Spleen (tissue), 7 donors: ENCODE measurements around the gene ZNF335.

Experiments
- POLR2A ChIP-seq, 3 donors: fragments of 450-650 bp; IDR thresholded peaks; one replicate each; pipeline ENCODE4 v1.5.1; 2017; ENCODE audit warnings: antibody characterized with exemption in 3 of 3, mild to moderate bottlenecking in 1 of 3
- POLR2AphosphoS5 ChIP-seq, 3 donors: sonication (generic); formaldehyde crosslinking; IDR thresholded peaks; one replicate each; pipeline ENCODE4 v1.5.1; 2017; ENCODE audit warnings: antibody characterized with exemption in 3 of 3
- TF ChIP-seq, protein P1 (sequence below), 11 experiments: fragments of 200-600 bp in 7 of 11; fragments of 450-650 bp in 4 of 11; sonication (generic) in 4 of 11; IDR thresholded peaks in 8 of 11; conservative IDR thresholded peaks in 3 of 11; 1 replicate in 7 of 11; 2 replicates in 4 of 11; pipeline versions ENCODE4 v1.4.0 to v1.8.0; 2016 to 2021; ENCODE audit warnings: antibody characterized with exemption in 11 of 11, inconsistent platforms in 4 of 11, mild to moderate bottlenecking in 1 of 11
- donor health status: DM: no; HTN: no; CAD: no; lungs with moderate emphysema.
- donor health status: DM: no; HTN: no; CAD: no.
- donor health status: DM: no; HTN: no; CAD: no.

DNA sequence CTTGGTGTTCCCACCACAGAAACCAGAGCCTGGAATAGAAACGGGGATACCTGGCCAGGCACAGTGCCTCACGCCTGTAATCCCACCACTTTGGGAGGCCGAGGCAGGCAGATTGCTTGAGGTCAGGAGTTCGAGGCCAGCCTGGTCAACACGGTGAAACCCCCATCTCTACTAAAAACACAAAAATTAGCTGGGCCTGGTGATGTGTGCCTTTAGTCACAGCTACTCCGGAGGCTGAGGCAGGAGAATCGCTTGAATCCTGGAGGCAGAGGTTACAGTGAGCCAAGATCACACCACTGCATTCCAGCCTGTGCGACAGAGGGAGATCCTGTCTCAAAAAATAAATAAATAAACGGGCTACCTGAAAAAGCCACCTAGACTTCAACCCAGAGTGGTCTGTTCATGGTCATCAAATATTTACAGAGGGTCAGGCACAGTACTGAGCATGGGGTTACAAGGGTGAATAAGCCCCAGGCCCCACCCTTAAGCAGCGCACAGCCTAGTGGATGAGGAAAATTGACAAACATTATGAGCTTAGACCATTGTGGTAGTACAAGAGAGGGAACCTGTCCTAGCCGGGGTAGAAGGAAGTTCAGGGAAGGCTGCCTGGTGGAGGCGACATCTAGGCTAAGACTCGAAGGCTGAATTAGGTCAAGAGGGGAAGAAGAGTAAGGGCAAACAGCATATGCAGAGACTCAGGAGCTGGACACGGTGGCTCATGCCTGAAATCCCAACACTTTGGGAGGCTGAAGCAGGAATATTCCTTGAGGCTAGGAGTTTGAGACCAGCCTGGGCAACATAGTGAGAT, 44.7 kb downstream of the ZNF335 start:
- TF ChIP-seq, protein P1, sequence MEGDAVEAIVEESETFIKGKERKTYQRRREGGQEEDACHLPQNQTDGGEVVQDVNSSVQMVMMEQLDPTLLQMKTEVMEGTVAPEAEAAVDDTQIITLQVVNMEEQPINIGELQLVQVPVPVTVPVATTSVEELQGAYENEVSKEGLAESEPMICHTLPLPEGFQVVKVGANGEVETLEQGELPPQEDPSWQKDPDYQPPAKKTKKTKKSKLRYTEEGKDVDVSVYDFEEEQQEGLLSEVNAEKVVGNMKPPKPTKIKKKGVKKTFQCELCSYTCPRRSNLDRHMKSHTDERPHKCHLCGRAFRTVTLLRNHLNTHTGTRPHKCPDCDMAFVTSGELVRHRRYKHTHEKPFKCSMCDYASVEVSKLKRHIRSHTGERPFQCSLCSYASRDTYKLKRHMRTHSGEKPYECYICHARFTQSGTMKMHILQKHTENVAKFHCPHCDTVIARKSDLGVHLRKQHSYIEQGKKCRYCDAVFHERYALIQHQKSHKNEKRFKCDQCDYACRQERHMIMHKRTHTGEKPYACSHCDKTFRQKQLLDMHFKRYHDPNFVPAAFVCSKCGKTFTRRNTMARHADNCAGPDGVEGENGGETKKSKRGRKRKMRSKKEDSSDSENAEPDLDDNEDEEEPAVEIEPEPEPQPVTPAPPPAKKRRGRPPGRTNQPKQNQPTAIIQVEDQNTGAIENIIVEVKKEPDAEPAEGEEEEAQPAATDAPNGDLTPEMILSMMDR (IDR thresholded peaks at IDR 0.05 in 8 of 11, conservative IDR thresholded peaks at IDR 0.05 in 3 of 11), result no peak
- TF ChIP-seq POLR2AphosphoS5 (IDR thresholded peaks at IDR 0.05) (peak in 1 of 3 donors; percentile 6), POLR2A (IDR thresholded peaks at IDR 0.05) (no peak)
